Measurements from ENCODE around the gene RDH5. TPM values are rescaled to one million over a fixed set of nuclear protein-coding genes. Genes with fewer than 3 reads are reported as not detected.

RDH5 gene
- total RNA-seq, 2 donors from 2014 or later: 5.7 to 12.6 TPM

DNA sequence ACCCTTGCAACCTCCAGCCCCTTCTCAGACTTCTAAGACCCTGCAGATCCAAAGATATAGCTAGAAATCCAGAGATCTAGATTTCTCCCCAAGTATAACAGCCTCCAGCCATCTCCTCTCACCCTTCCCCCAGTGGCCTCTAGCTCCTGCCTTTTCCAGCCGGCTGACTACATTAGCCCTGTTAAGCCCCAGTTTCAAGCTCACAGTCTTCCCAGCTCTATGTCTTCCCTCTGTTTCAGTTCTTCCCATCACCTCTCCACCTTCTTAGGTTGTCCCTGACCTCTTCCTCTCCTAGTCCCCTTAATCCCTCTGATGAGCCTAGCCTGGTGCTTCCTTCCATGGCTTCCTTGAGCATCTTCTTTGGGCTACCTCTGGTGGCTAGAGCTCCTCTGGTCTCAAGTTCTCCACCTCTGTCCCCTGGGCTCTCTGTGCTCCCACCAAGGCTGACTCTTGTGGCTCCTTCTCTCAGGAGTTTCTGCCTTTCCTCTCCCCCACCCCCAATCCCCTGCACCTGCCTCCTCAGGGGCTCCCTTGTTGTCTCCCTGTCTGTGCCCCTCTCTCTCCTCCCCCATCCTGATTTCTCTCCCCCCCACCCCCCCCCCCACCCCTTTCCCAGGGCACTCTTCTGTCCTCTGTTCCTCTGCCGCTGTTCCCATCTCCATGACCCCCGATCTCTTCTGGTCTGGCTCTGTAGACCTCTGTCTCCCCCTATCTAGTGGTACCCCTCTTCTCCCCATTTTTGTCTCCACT is 21.9 kb downstream of the RDH5 start:
- DNase-seq (ENCODE audit: low spot score): no peak
- TF ChIP-seq POLR2A (IDR thresholded peaks at IDR 0.05) (no peak), POLR2AphosphoS5 (IDR thresholded peaks at IDR 0.05) (no peak), CTCF (IDR thresholded peaks at IDR 0.05) (no peak)
- peak overlapping the region in 1 of 2 donors; percentile 35 for H3K27ac ChIP-seq
- no peaks in the 10 kb centered on the region for H3K27me3 ChIP-seq (replicated peaks; ENCODE audit: insufficient read depth)
- no peaks in the 10 kb centered on the region for H3K36me3 ChIP-seq
- intact Hi-C loops (cut with DNase I): loop anchor here (2.0 kb wide), 1 partner anchor 55 kb away; no protein-coding TSS in a partner anchor
- 16% methylated on average over 3 of the region's 3 CpGs for WGBS
- peak overlapping the region in 1 of 2 donors; percentile 48 for H3K4me3 ChIP-seq
- H3K9me3 ChIP-seq: no peaks in the 10 kb centered on the region
- peaks cover 4% of the 10 kb centered on the region for H3K4me1 ChIP-seq (replicated peaks)

DNA sequence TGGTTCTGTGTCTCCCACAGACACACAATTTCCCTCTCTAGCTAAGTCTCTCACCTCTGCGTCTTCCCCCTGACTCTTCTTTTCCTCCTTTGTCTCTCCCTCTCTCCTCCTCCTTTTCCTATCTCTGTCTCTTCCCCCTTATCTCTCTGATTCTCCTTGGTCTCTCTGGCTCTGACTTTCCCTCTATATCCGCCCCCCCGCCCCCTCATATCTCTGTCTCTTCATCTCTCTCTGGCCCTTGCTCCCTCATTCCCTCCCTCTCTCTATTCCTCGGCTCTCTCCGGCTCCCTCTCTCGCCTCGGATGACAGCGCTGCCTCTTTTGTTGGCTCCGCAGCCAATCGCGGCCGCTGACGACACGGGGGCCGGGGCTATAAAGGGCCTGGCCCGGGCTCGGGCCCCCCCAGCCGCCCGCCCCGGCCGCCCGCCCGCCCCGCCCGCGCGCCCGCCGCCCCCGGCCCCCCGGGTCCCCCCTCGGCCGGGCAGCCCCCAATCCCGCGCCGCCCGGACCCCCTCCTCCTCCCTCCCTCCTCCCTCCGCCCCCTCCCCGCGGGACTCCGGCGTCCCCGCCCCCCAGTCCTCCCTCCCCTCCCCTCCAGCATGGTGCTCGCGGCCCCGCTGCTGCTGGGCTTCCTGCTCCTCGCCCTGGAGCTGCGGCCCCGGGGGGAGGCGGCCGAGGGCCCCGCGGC is 22.7 kb downstream of the RDH5 start, which contains the start of gene GDF11:
Gene GDF11, plus strand, starts transcription at position 404 of the 687 bp plus-strand sequence. Its CDS starts 195 bp downstream, at position 599.
- TF ChIP-seq POLR2AphosphoS5 (IDR thresholded peaks at IDR 0.05) (peak; percentile 94), POLR2A (IDR thresholded peaks at IDR 0.05) (peak; percentile 73), CTCF (IDR thresholded peaks at IDR 0.05) (no peak)
- DNase-seq (ENCODE audit: low spot score): peak; percentile 76
- peak within 1 kb of the TSS; percentile 48 to 50 for H3K4me3 ChIP-seq
- WGBS: 0% methylated on average over 15 of the region's 53 CpGs
- H3K9me3 ChIP-seq: no peaks in the 10 kb centered on the region
- no peaks in the 10 kb centered on the region for H3K36me3 ChIP-seq
- peaks cover 4% of the 10 kb centered on the region for H3K4me1 ChIP-seq (replicated peaks)
- H3K27ac ChIP-seq: peak within 1 kb of the TSS; percentile 68 to 72
- no peaks in the 10 kb centered on the region for H3K27me3 ChIP-seq (replicated peaks; ENCODE audit: insufficient read depth)
- intact Hi-C loops (cut with DNase I): loop anchor here (2.0 kb wide), 1 partner anchor 54 kb away; no protein-coding TSS in a partner anchor

GRCh38 chr12:55743406-55744339 is 23.5 kb downstream of the RDH5 start:
- peak; percentile 38 for DNase-seq (ENCODE audit: low spot score)
- peak in 1 of 4 experiments; percentile 15 for TF ChIP-seq CTCF (IDR thresholded peaks at IDR 0.05)
- no peak for TF ChIP-seq POLR2AphosphoS5 (IDR thresholded peaks at IDR 0.05)
- Histone ChIP-seq H3K4me1 (replicated peaks) (peaks cover 4% of the 10 kb centered on the region), H3K9me3 (no peaks in the 10 kb centered on the region), H3K27ac (peak overlapping the region; percentile 68 to 72), H3K36me3 (no peaks in the 10 kb centered on the region), H3K4me3 (peak overlapping the region; percentile 48 to 50), H3K27me3 (replicated peaks; ENCODE audit: insufficient read depth) (no peaks in the 10 kb centered on the region)
- WGBS: under 1% methylated on average over 46 of the region's 73 CpGs
- intact Hi-C loops (cut with DNase I): loop anchor here (2.0 kb wide), 1 partner anchor 53 kb away; no protein-coding TSS in a partner anchor

DNA sequence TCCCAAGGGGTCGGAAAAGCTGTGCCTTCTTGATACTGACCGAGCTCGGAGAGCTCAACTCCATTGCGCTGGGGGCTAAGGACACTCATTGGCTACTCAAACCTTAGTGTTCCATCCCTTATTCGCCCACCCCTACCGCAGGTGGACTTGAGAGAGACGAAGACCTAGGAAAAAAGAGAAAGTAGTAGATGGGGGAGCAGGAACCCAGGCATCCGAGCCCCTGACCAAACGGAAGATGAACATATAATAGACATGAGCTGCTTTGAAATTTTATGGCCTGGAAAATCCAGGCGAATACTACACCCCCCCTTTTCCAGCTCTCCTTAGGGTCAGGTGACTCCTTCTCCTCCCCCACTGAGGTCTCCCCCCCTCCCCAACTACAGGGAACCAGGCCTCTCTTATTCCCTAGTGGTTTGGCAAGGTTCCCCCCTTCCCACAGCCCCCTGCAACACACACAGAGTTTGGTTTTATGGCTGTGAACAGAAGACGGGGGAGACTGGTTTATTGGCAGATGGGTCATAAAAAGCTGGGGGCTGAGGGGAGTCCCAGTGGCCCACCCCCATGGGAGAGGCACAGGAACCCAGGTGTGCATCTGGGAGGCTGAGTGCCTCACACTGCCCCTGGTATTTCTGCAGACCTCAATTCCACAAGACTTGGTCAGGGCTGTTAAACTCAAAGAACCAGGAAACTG is 24.3 kb downstream of the RDH5 start:
- 10% methylated on average over 11 of the region's 11 CpGs for WGBS
- peaks cover 4% of the 10 kb centered on the region for H3K4me1 ChIP-seq (replicated peaks)
- no peak for TF ChIP-seq CTCF (IDR thresholded peaks at IDR 0.05)
- no peak for TF ChIP-seq POLR2A (IDR thresholded peaks at IDR 0.05)
- TF ChIP-seq POLR2AphosphoS5 (IDR thresholded peaks at IDR 0.05): no peak

More for the DNA sequence above, 24.3 kb downstream of the RDH5 start:
- intact Hi-C loops (cut with DNase I): no loop called here
- Histone ChIP-seq H3K4me3 (peak overlapping the region; percentile 48 to 50), H3K9me3 (no peaks in the 10 kb centered on the region), H3K27me3 (replicated peaks; ENCODE audit: insufficient read depth) (no peaks in the 10 kb centered on the region), H3K36me3 (no peaks in the 10 kb centered on the region), H3K27ac (peak overlapping the region; percentile 68 to 72)
- no peak for DNase-seq (ENCODE audit: low spot score)
